Uterus (tissue), 4 donors: Measurements from ENCODE around the gene LARP1. TPM values are rescaled to one million over a fixed set of nuclear protein-coding genes. Genes with fewer than 3 reads are reported as not detected.

Source experiments
- DNase-seq, 2 donors: peaks; one replicate each; pipeline ENCODE4 v3.0.0-alpha.2; 2019 to 2020
- H3K27ac ChIP-seq, 2 donors: fragments of 200-600 bp; sonication (generic); 1 replicate in 1 of 2; 2 replicates in 1 of 2; pipeline ENCODE4 v1.5.1; 2016 to 2018
- H3K27me3 ChIP-seq, 2 donors: fragments of 200-600 bp; sonication (generic); one replicate each; pipeline ENCODE4 v1.5.1; 2018 to 2019; ENCODE audit warnings: control low read depth in 1 of 2
- H3K36me3 ChIP-seq, 2 donors: fragments of 200-600 bp; sonication (generic); one replicate each; pipeline ENCODE4 v1.5.1; 2019; ENCODE audit warnings: control low read depth in 1 of 2
- H3K4me1 ChIP-seq, 2 donors: fragments of 200-600 bp; sonication (generic); one replicate each; pipeline ENCODE4 v1.5.1; 2018 to 2019; ENCODE audit warnings: control low read depth in 1 of 2
- H3K4me3 ChIP-seq, 2 donors: fragments of 200-600 bp; sonication (generic); 1 replicate in 1 of 2; 2 replicates in 1 of 2; pipeline ENCODE4 v1.5.1; 2018 to 2019; ENCODE audit warnings: mild to moderate bottlenecking in 1 of 2
- H3K9me3 ChIP-seq, 2 donors: fragments of 200-600 bp; sonication (generic); one replicate each; pipeline ENCODE4 v1.5.1; 2019; ENCODE audit warnings: control low read depth in 1 of 2
- CTCF ChIP-seq, 4 experiments: fragments of 200-600 bp in 2 of 4; fragments of 450-650 bp in 2 of 4; sonication (generic) in 2 of 4; IDR thresholded peaks; one replicate each; pipeline ENCODE4 v1.5.1; 2016 to 2019; ENCODE audit warnings: antibody characterized with exemption in 4 of 4, mild to moderate bottlenecking in 2 of 4, moderate library complexity in 1 of 4
- POLR2A ChIP-seq, 2 donors: fragments of 450-650 bp; IDR thresholded peaks; one replicate each; pipeline ENCODE4 v1.6.1; 2016; ENCODE audit warnings: antibody characterized with exemption in 2 of 2, mild to moderate bottlenecking in 1 of 2, moderate library complexity in 1 of 2
- intact Hi-C: fragments of 100-400 bp; cut with DNase I; formaldehyde crosslinking; loops from one replicate; pipeline ENCODE4 v1.15.1; 2023; ENCODE audit warnings: low total_unique reads
- total RNA-seq, 4 donors: library from RNA; depleted of rRNA in 3 of 4; stranded (reverse); fragments of >200 nt in 3 of 4; gene quantifications; one replicate each; pipeline versions ENCODE4 v1.1.0 to v1.2.4, GENCODE V29; 2014 to 2023
- donor health status: DM: yes; HTN: yes; CAD: no.

The LARP1 gene
- total RNA-seq, 4 donors from 2014 or later, result 33.3 to 202 (median 47.1) TPM

GRCh38 chr5:154778534-154778933, 23.4 kb downstream of the LARP1 start:
- H3K4me1 ChIP-seq, result peaks cover 9 to 29% of the 10 kb centered on the region in 2 donors
- no peak overlapping the region for H3K27ac ChIP-seq
- no peaks in the 10 kb centered on the region for H3K27me3 ChIP-seq
- H3K4me3 ChIP-seq, result no peak overlapping the region
- intact Hi-C loops, result no loop called here
- H3K36me3 ChIP-seq, result no peaks in the 10 kb centered on the region
- no peaks in the 10 kb centered on the region for H3K9me3 ChIP-seq
- DNase-seq, result no peak
- TF ChIP-seq CTCF (IDR thresholded peaks at IDR 0.05), result no peak
- no peak for TF ChIP-seq POLR2A (IDR thresholded peaks at IDR 0.05)

- Histone ChIP-seq H3K4me1 (peaks cover 9 to 33% of the 10 kb centered on the region in 2 donors), H3K27ac (no peak overlapping the region), H3K9me3 (no peaks in the 10 kb centered on the region), H3K4me3 (no peak overlapping the region), H3K27me3 (no peaks in the 10 kb centered on the region), H3K36me3 (no peaks in the 10 kb centered on the region)
- no peak for TF ChIP-seq CTCF (IDR thresholded peaks at IDR 0.05)
- intact Hi-C loops, result no loop called here
- no peak for DNase-seq
Observed at GRCh38 chr5:154779105-154779504, 23.9 kb downstream of the LARP1 start.

- no peaks in the 10 kb centered on the region for H3K36me3 ChIP-seq
- H3K9me3 ChIP-seq, result no peaks in the 10 kb centered on the region
- intact Hi-C loops, result no loop called here
- H3K27ac ChIP-seq, result no peak overlapping the region
- no peak overlapping the region for H3K4me3 ChIP-seq
- DNase-seq, result no peak
- TF ChIP-seq CTCF (IDR thresholded peaks at IDR 0.05), result no peak
- no peak for TF ChIP-seq POLR2A (IDR thresholded peaks at IDR 0.05)
- peaks cover 9 to 26% of the 10 kb centered on the region in 2 donors for H3K4me1 ChIP-seq
- H3K27me3 ChIP-seq, result no peaks in the 10 kb centered on the region
Observed at GRCh38 chr5:154780128-154780527, 25.0 kb downstream of the LARP1 start.

- intact Hi-C loops, result no loop called here
- Histone ChIP-seq H3K27me3 (no peaks in the 10 kb centered on the region), H3K36me3 (no peaks in the 10 kb centered on the region), H3K4me1 (peaks cover 9 to 16% of the 10 kb centered on the region in 2 donors), H3K4me3 (no peak overlapping the region), H3K27ac (peak overlapping the region; percentile 7 to 27), H3K9me3 (no peaks in the 10 kb centered on the region)
- no peak for TF ChIP-seq POLR2A (IDR thresholded peaks at IDR 0.05)
- no peak for TF ChIP-seq CTCF (IDR thresholded peaks at IDR 0.05)
- DNase-seq, result no peak
Observed at GRCh38 chr5:154782326-154782725, 27.1 kb downstream of the LARP1 start.

- H3K27ac ChIP-seq, result peak overlapping the region; percentile 7 to 27
- no peak for DNase-seq
- peaks cover 9 to 19% of the 10 kb centered on the region in 2 donors for H3K4me1 ChIP-seq
- TF ChIP-seq CTCF (IDR thresholded peaks at IDR 0.05), result no peak
- no peak for TF ChIP-seq POLR2A (IDR thresholded peaks at IDR 0.05)
- H3K36me3 ChIP-seq, result no peaks in the 10 kb centered on the region
- H3K27me3 ChIP-seq, result no peaks in the 10 kb centered on the region
- intact Hi-C loops, result no loop called here
- no peak overlapping the region for H3K4me3 ChIP-seq
- H3K9me3 ChIP-seq, result no peaks in the 10 kb centered on the region
Observed at GRCh38 chr5:154782812-154783592, 27.8 kb downstream of the LARP1 start.
